Endothelial cell of umbilical vein (primary cell): ENCODE results near the gene CEP72. TPM values are rescaled to one million over a fixed set of nuclear protein-coding genes. Genes with fewer than 3 reads are reported as not detected.
"Not testable (repeated sequence)": the region's sequence is repeated elsewhere in the genome, so short reads cannot be mapped to it uniquely, and the experiment has no call there.

Experiments used
- BruUV-seq: library from RNA; stranded (reverse); fragments of 400-500 nt; replicated peaks from 2 replicates; lab custom pipeline; 2021; lab: Mats Ljungman, UMichigan
- CTCF ChIA-PET: fragments of 300-600, 350-600 bp; sonication (Branson Sonifier 250); formaldehyde crosslinking; loops from one replicate; lab custom pipeline; 2021; ENCODE audit warnings: antibody characterized with exemption, inconsistent platforms; lab: Charles Lee
- POLR2A ChIA-PET: fragments of 300-600, 350-600 bp; sonication (Branson Sonifier 250); formaldehyde crosslinking; loops from one replicate; lab custom pipeline; 2021; ENCODE audit warnings: antibody characterized with exemption, inconsistent platforms; lab: Charles Lee
- DNase-seq: peaks from one replicate; pipeline ENCODE4 v3.0.0-alpha.2; 2011; ENCODE audit warnings: low read depth, low spot score
- FAIRE-seq: peaks from 2 replicates; lab custom pipeline; 2011; peaks lifted over from hg19 to GRCh38; lab: Jason Lieb, UNC
- H2AFZ ChIP-seq: 2 replicates; pipeline ENCODE4 v1.6.0; 2012; ENCODE audit warnings: low read depth, low read length, control low read depth, inconsistent platforms
- H3K27ac ChIP-seq: 2 replicates; pipeline ENCODE4 v1.5.1; 2011; ENCODE audit warnings: low read depth, mild to moderate bottlenecking, control low read depth, low read length, moderate library complexity; ENCODE audit not compliant: insufficient read depth
- H3K27me3 ChIP-seq, 2 experiments: 2 replicates each; pipeline versions ENCODE4 v1.6.0 to v1.6.1; 2011; ENCODE audit warnings: low read length in 2 of 2, mixed read lengths in 1 of 2; ENCODE audit not compliant: control insufficient read depth in 2 of 2, insufficient read depth in 2 of 2
- H3K36me3 ChIP-seq, 2 experiments: 2 replicates in 1 of 2; 3 replicates in 1 of 2; pipeline ENCODE4 v1.5.1; 2011; ENCODE audit warnings: low read length in 2 of 2, mild to moderate bottlenecking in 1 of 2, moderate library complexity in 1 of 2; ENCODE audit not compliant: control insufficient read depth in 2 of 2, insufficient read depth in 2 of 2; ENCODE audit errors: extremely low read depth in 1 of 2
- H3K4me1 ChIP-seq: 3 replicates; pipeline ENCODE4 v1.5.1; 2011; ENCODE audit warnings: mild to moderate bottlenecking, low read length; ENCODE audit not compliant: control insufficient read depth, insufficient read depth; ENCODE audit errors: extremely low read depth
- H3K4me2 ChIP-seq: 2 replicates; pipeline ENCODE4 v1.6.1; 2011; ENCODE audit warnings: low read length, control low read depth, mixed read lengths; ENCODE audit not compliant: insufficient read depth
- H3K4me3 ChIP-seq, 3 experiments: fragments of 200-600 bp in 1 of 3; sonication (generic), shearing (Covaris generic) in 1 of 3; replicated peaks in 1 of 3; 2 replicates each; pipeline ENCODE4 v1.5.1; 2011 to 2016; ENCODE audit warnings: control low read depth in 3 of 3, low read length in 3 of 3, mild to moderate bottlenecking in 2 of 3, inconsistent platforms in 1 of 3, low read depth in 1 of 3, moderate library complexity in 1 of 3; ENCODE audit not compliant: insufficient read depth in 1 of 3
- H3K79me2 ChIP-seq: 2 replicates; pipeline ENCODE4 v1.6.0; 2012; ENCODE audit warnings: low read length, inconsistent platforms; ENCODE audit not compliant: control insufficient read depth, insufficient read depth
- H3K9ac ChIP-seq: replicated peaks from 2 replicates; pipeline ENCODE3; 2011; ENCODE audit warnings: low read length, control low read depth; ENCODE audit not compliant: insufficient read depth; ENCODE audit errors: extremely low read depth
- H3K9me1 ChIP-seq: replicated peaks from 3 replicates; pipeline ENCODE4 v1.6.0; 2011; ENCODE audit warnings: mild to moderate bottlenecking, low read length; ENCODE audit not compliant: control insufficient read depth, insufficient read depth; ENCODE audit errors: extremely low read depth
- H3K9me3 ChIP-seq: replicated peaks from 2 replicates; pipeline ENCODE4 v1.5.1; 2012; ENCODE audit warnings: low read length, inconsistent platforms; ENCODE audit not compliant: control insufficient read depth, insufficient read depth
- H4K20me1 ChIP-seq: replicated peaks from 2 replicates; pipeline ENCODE3; 2011; ENCODE audit warnings: mild to moderate bottlenecking, low read length; ENCODE audit not compliant: control insufficient read depth, insufficient read depth; ENCODE audit errors: extremely low read depth
- EZH2 ChIP-seq: IDR thresholded peaks from 2 replicates; pipeline ENCODE4 v1.6.1; 2012; ENCODE audit warnings: borderline replicate concordance, low read depth, mild to moderate bottlenecking, moderate library complexity, low read length, inconsistent platforms; ENCODE audit not compliant: severe bottlenecking
- FOS ChIP-seq: IDR thresholded peaks from 2 replicates; pipeline ENCODE4 v1.6.1; 2011; ENCODE audit warnings: mild to moderate bottlenecking, low read length, moderate library complexity, borderline replicate concordance; ENCODE audit not compliant: insufficient read depth
- GATA2 ChIP-seq: IDR thresholded peaks from 2 replicates; pipeline ENCODE4 v1.7.0; 2011; ENCODE audit warnings: low read depth, mild to moderate bottlenecking, moderate library complexity, mixed read lengths, low read length; ENCODE audit not compliant: insufficient read length, insufficient read depth
- JUN ChIP-seq: IDR thresholded peaks from 2 replicates; pipeline ENCODE4 v1.6.1; 2011; ENCODE audit warnings: borderline replicate concordance, low read depth; ENCODE audit not compliant: insufficient read length, insufficient read depth
- MYC ChIP-seq: IDR thresholded peaks from one replicate; pipeline ENCODE4 v1.6.1; 2011; ENCODE audit warnings: mild to moderate bottlenecking, low read depth, low read length
- POLR2A ChIP-seq: IDR thresholded peaks from 2 replicates; pipeline ENCODE4 v1.6.1; 2012; ENCODE audit warnings: low read depth, mild to moderate bottlenecking, control low read depth, low read length
- POLR2AphosphoS5 ChIP-seq: IDR thresholded peaks from 2 replicates; pipeline ENCODE4 v1.6.1; 2012; ENCODE audit warnings: low read depth, mild to moderate bottlenecking, control low read depth, low read length, moderate library complexity; ENCODE audit not compliant: insufficient read depth
- dilution Hi-C: fragments of 300-500 bp; cut with MboI; formaldehyde crosslinking; loops from one replicate; pipeline ENCODE4 v1.15.0; 2019; ENCODE audit warnings: low sequenced_read_pairs; ENCODE audit not compliant: extremely low pct_ligation_motif_present
- intact Hi-C: fragments of 100-400 bp; cut with micrococcal nuclease; formaldehyde crosslinking; loops from one replicate; pipeline ENCODE4 v1.10.0; 2022
- polyA plus RNA-seq, 4 experiments: library from polyadenylated mRNA; depleted of rRNA in 3 of 4; stranded (reverse) in 3 of 4; unstranded in 1 of 4; fragments of >200 nt; gene quantifications; 2 replicates each; pipeline versions ENCODE4 v1.2.1 to v1.2.3, GENCODE V29; 2011 to 2012; ENCODE audit warnings: missing spikeins in 1 of 4
- total RNA-seq: library from RNA; stranded (reverse); gene quantifications from 2 replicates; pipeline ENCODE4 v1.2.3, GENCODE V29; 2021
- TF ChIP-seq, protein P1 (sequence below), 2 donors: IDR thresholded peaks; 1 replicate in 1 of 2; 2 replicates in 1 of 2; pipeline ENCODE4 v1.5.1; 2011; ENCODE audit warnings: low read length in 2 of 2, mild to moderate bottlenecking in 2 of 2, moderate library complexity in 2 of 2, control low read depth in 1 of 2, inconsistent platforms in 1 of 2, low read depth in 1 of 2; ENCODE audit not compliant: insufficient read depth in 1 of 2; ENCODE audit errors: extremely low read depth in 1 of 2

Gene CEP72
- total and polyA plus RNA-seq, 2 donors (not counting 3 experiments of a cell fraction or from before 2014, with no cell fraction given) = 2.9 to 9.5 TPM

DNA sequence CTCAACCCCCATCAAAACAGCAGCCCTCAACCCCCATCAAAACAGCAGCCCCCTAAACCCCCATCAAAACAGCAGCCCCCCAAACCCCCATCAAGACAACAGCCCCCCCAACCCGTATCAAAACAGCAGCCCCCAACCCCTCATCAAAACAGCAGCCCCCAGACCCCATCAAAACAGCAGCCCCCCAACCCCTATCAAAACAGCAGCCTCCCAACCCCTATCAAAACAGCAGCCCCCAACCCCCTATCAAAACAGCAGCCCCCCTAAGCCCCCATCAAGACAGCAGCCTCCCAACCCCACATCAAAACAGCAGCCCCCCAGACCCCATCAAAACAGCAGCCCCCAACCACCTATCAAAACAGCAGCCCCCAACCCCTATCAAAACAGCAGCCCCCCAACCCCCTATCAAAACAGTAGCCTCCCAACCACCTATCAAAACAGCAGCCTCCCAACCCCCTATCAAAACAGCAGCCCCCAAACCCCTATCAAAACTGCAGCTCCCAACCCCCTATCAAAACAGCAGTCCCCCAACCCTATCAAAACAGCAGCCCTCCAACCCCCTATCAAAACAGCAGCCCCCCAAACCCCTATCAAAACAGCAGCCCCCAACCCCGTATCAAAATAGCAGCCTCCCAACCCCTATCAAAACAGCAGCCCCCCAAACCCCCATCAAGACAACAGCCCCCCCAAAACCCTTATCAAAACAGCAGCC is 79.8 kb downstream of the CEP72 start:
- H3K27me3 ChIP-seq = peaks cover 0 to 2% of the 10 kb centered on the region in 2 experiments
- no peak for TF ChIP-seq FOS
- TF ChIP-seq, protein P1, sequence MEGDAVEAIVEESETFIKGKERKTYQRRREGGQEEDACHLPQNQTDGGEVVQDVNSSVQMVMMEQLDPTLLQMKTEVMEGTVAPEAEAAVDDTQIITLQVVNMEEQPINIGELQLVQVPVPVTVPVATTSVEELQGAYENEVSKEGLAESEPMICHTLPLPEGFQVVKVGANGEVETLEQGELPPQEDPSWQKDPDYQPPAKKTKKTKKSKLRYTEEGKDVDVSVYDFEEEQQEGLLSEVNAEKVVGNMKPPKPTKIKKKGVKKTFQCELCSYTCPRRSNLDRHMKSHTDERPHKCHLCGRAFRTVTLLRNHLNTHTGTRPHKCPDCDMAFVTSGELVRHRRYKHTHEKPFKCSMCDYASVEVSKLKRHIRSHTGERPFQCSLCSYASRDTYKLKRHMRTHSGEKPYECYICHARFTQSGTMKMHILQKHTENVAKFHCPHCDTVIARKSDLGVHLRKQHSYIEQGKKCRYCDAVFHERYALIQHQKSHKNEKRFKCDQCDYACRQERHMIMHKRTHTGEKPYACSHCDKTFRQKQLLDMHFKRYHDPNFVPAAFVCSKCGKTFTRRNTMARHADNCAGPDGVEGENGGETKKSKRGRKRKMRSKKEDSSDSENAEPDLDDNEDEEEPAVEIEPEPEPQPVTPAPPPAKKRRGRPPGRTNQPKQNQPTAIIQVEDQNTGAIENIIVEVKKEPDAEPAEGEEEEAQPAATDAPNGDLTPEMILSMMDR (IDR thresholded peaks at IDR 0.05; ENCODE audit: extremely low read depth in 1 of 2, insufficient read depth in 1 of 2, low read depth in 1 of 2, low read length in 2 of 2) = no peak
- no peak for TF ChIP-seq JUN
- TF ChIP-seq MYC = no peak
- TF ChIP-seq EZH2 = no peak
- TF ChIP-seq POLR2AphosphoS5 = no peak
- no peak for TF ChIP-seq GATA2
- TF ChIP-seq POLR2A = no peak
- H3K9ac ChIP-seq = no peak overlapping the region
- no peaks in the 10 kb centered on the region for H3K79me2 ChIP-seq
- BruUV-seq = no TSS peak
- H3K9me1 ChIP-seq = no peaks in the 10 kb centered on the region
- ChIA-PET POLR2A (no interaction called here), CTCF (no interaction called here)
- dilution Hi-C loops = no loop called here
- intact Hi-C loops = loop anchor here (2.0 kb wide), 1 partner anchor 93 kb away; the partner anchor contains the start of gene ZDHHC11B
- H4K20me1 ChIP-seq = no peaks in the 10 kb centered on the region
- no peak overlapping the region for H3K27ac ChIP-seq
- H3K4me1 ChIP-seq = no peaks in the 10 kb centered on the region
- no peak overlapping the region for H3K4me3 ChIP-seq
- no peaks in the 10 kb centered on the region for H3K36me3 ChIP-seq
- no peak overlapping the region for H3K4me2 ChIP-seq
- FAIRE-seq (no peak), DNase-seq (no peak)
- no peaks in the 10 kb centered on the region for H3K9me3 ChIP-seq
- no peak overlapping the region for H2AFZ ChIP-seq

GRCh38 chr5:692529-693041 is 80.4 kb downstream of the CEP72 start:
- dilution Hi-C loops, H3K27ac ChIP-seq, FAIRE-seq, POLR2A ChIA-PET, BruUV-seq, H3K9me3 ChIP-seq, H3K27me3 ChIP-seq, H2AFZ ChIP-seq, H3K9ac ChIP-seq, DNase-seq, H3K9me1 ChIP-seq, H3K4me3 ChIP-seq, H3K4me1 ChIP-seq, H3K36me3 ChIP-seq, CTCF ChIA-PET, H3K79me2 ChIP-seq, H4K20me1 ChIP-seq, H3K4me2 ChIP-seq: not testable (repeated sequence)
- intact Hi-C loops = loop anchor here (2.0 kb wide), 1 partner anchor 92 kb away; the partner anchor contains the start of gene ZDHHC11B
